Gastroesophageal sphincter (tissue), 4 donors: ENCODE results near the gene PAX5. TPM values are rescaled to one million over a fixed set of nuclear protein-coding genes. Genes with fewer than 3 reads are reported as not detected.

ENCODE experiments used
- ATAC-seq: fragments of 150-250 bp; one replicate; pipeline ENCODE4 v1.9.1; 2016; ENCODE audit warnings: mild to moderate bottlenecking, moderate library complexity
- H3K27ac ChIP-seq, 4 donors: fragments of 200-600 bp; sonication (generic) in 3 of 4; 1 replicate in 3 of 4; 2 replicates in 1 of 4; pipeline ENCODE4 v1.5.1; 2016 to 2019
- H3K27me3 ChIP-seq: fragments of 200-600 bp; sonication (generic); one replicate; pipeline ENCODE4 v1.5.1; 2019
- H3K36me3 ChIP-seq, 2 donors: fragments of 200-600 bp; sonication (generic); one replicate each; pipeline ENCODE4 v1.5.1; 2019; ENCODE audit warnings: control low read depth in 1 of 2
- H3K4me1 ChIP-seq, 3 donors: fragments of 200-600 bp; sonication (generic); 1 replicate in 2 of 3; 2 replicates in 1 of 3; pipeline ENCODE4 v1.5.1; 2016 to 2019; ENCODE audit warnings: control low read depth in 2 of 3
- H3K4me3 ChIP-seq, 2 donors: fragments of 200-600 bp; sonication (generic); one replicate each; pipeline ENCODE4 v1.5.1; 2019; ENCODE audit warnings: mild to moderate bottlenecking in 1 of 2, moderate library complexity in 1 of 2
- H3K9me3 ChIP-seq, 3 donors: fragments of 200-600 bp; sonication (generic); one replicate each; pipeline ENCODE4 v1.5.1; 2017 to 2019; ENCODE audit warnings: control low read depth in 2 of 3
- EP300 ChIP-seq: sonication (generic); formaldehyde crosslinking; IDR thresholded peaks from one replicate; pipeline ENCODE4 v1.6.1; 2017; ENCODE audit warnings: antibody characterized with exemption, mild to moderate bottlenecking
- POLR2A ChIP-seq, 2 donors: fragments of 450-650 bp; IDR thresholded peaks; one replicate each; pipeline ENCODE4 v1.6.1; 2017; ENCODE audit warnings: antibody characterized with exemption in 2 of 2, mild to moderate bottlenecking in 2 of 2, moderate library complexity in 1 of 2
- POLR2AphosphoS5 ChIP-seq: sonication (generic); formaldehyde crosslinking; IDR thresholded peaks from one replicate; pipeline ENCODE4 v1.6.1; 2017; ENCODE audit warnings: antibody characterized with exemption
- WGBS, 2 donors: methylation state at CpG; one replicate each; pipeline ENCODE4 v1.1.5; 2018; ENCODE audit warnings: low coverage in 1 of 2; 5-methylcytosine and 5-hydroxymethylcytosine counted together
- total RNA-seq, 4 donors: library from RNA; depleted of rRNA; stranded (reverse); fragments of >200 nt; gene quantifications; one replicate each; pipeline ENCODE4 v1.1.0, GENCODE V29; 2016
- TF ChIP-seq, protein P1 (sequence below), 4 experiments: fragments of 200-600 bp in 2 of 4; fragments of 450-650 bp in 2 of 4; sonication (generic) in 1 of 4; IDR thresholded peaks; one replicate each; pipeline ENCODE4 v1.5.1; 2017 to 2019; ENCODE audit warnings: antibody characterized with exemption in 4 of 4, mild to moderate bottlenecking in 2 of 4, moderate library complexity in 2 of 4

Gene PAX5
- total RNA-seq, 4 donors from 2014 or later = under 0.01 TPM; not detected in 3

DNA sequence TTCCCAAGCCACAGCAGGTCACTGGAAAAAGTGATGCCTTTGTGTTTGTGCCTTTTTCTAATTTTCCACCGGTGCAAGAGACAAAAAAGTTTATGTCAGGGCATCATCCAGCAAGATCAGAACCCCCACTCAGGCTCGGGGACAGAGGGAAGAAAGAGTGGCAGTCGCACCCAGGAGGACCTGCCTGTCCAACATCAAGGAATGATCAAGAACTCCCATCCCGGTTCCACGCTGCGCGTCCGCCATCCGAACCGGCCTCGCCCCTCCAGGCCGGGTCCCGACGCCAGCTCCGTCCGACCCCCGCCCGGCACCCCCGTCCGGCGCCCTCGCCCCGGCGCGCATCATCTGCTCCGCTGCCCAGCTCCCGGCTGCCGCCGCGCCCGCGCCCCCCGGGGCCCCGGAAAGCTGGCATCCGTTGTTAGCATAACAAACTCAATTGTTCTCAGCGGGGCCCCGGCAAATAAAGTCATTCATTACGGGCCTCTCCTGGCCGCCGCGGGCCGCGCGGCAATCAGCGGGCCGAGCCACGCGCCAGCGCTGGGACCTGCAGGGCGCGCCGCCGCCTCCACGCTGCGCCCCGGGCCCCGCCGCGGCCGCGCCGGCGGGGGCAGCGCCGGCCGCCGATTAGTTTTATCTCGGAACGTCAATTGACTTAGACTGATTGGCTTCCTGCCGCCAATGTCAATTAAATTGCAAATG, 48.1 kb downstream of the PAX5 start:
- no peak for ATAC-seq
- no peak overlapping the region for H3K27ac ChIP-seq
- no peak overlapping the region for H3K4me3 ChIP-seq
- no peak for TF ChIP-seq POLR2A (IDR thresholded peaks at IDR 0.05)
- peaks cover 100% of the 10 kb centered on the region for H3K27me3 ChIP-seq
- peaks cover 0 to 23% (median 3%) of the 10 kb centered on the region in 3 donors for H3K4me1 ChIP-seq
- H3K9me3 ChIP-seq = peaks cover 0 to 8% (median 0%) of the 10 kb centered on the region in 3 donors
- H3K36me3 ChIP-seq = no peaks in the 10 kb centered on the region
- WGBS, 2 donors = 0% methylated on average over 1 to 5 of the region's 70 CpGs

DNA sequence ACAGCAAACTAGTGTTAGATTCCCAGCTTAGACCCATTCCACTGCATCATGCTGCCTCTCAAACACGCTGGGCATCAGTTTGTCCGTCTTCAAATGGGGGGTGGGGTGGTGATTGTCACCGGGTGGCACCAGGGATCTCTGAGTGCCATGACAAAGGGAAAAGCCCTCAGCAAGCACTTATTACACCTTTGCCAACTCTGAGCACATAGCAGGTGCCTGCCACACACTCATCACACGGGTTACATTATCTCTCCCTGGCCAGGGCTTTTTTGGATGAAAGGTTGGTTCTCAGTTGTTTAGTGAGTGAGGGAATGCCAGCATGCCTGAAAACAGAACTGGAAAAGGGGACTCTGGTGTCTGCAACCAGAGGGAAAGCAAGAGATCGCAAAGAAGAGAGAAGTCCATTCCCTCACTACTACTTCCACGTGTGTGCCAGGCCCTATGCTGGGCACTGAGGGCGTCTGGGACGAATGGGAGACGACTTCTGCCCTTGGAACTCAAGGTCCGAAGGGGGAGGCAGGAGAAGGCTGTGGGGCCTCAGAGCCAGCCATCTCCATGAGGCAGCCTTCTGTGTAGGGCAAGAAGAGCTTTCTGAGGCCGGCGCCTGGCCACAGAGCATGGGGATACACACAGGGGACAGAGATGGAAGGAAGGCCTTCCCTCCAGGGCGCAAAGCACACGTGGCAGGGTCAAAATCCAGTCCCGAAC, 48.9 kb downstream of the PAX5 start:
- WGBS, 2 donors = 0 to 57% methylated on average over 1 to 2 of the region's 15 CpGs
- peaks cover 100% of the 10 kb centered on the region for H3K27me3 ChIP-seq

GRCh38 chr9:36980148-36980974, 53.7 kb downstream of the PAX5 start:
- peaks cover 97% of the 10 kb centered on the region for H3K27me3 ChIP-seq
- H3K9me3 ChIP-seq = no peaks in the 10 kb centered on the region
- 36 to 38% methylated on average over 4 to 6 of the region's 7 CpGs for WGBS, 2 donors
- no peak overlapping the region for H3K4me3 ChIP-seq
- H3K27ac ChIP-seq = no peak overlapping the region
- H3K4me1 ChIP-seq = no peaks in the 10 kb centered on the region
- no peaks in the 10 kb centered on the region for H3K36me3 ChIP-seq
- ATAC-seq = no peak
- TF ChIP-seq, protein P1, sequence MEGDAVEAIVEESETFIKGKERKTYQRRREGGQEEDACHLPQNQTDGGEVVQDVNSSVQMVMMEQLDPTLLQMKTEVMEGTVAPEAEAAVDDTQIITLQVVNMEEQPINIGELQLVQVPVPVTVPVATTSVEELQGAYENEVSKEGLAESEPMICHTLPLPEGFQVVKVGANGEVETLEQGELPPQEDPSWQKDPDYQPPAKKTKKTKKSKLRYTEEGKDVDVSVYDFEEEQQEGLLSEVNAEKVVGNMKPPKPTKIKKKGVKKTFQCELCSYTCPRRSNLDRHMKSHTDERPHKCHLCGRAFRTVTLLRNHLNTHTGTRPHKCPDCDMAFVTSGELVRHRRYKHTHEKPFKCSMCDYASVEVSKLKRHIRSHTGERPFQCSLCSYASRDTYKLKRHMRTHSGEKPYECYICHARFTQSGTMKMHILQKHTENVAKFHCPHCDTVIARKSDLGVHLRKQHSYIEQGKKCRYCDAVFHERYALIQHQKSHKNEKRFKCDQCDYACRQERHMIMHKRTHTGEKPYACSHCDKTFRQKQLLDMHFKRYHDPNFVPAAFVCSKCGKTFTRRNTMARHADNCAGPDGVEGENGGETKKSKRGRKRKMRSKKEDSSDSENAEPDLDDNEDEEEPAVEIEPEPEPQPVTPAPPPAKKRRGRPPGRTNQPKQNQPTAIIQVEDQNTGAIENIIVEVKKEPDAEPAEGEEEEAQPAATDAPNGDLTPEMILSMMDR (IDR thresholded peaks at IDR 0.05) = no peak
- TF ChIP-seq POLR2AphosphoS5 (no peak), EP300 (no peak), POLR2A (IDR thresholded peaks at IDR 0.05) (no peak)

More for the DNA sequence above, 48.9 kb downstream of the PAX5 start:
- H3K9me3 ChIP-seq = peaks cover 0 to 1% (median 0%) of the 10 kb centered on the region in 3 donors
- peaks cover 0 to 23% (median 3%) of the 10 kb centered on the region in 3 donors for H3K4me1 ChIP-seq
- no peak for ATAC-seq
- no peak for TF ChIP-seq EP300
- TF ChIP-seq POLR2AphosphoS5 = no peak
- TF ChIP-seq, protein P1 (IDR thresholded peaks at IDR 0.05) = no peak
- TF ChIP-seq POLR2A (IDR thresholded peaks at IDR 0.05) = no peak
- H3K27ac ChIP-seq = no peak overlapping the region
- H3K4me3 ChIP-seq = no peak overlapping the region
- no peaks in the 10 kb centered on the region for H3K36me3 ChIP-seq

GRCh38 chr9:36976371-36977030, 57.6 kb downstream of the PAX5 start:
- WGBS, 2 donors = 66 to 72% methylated on average over 4 to 7 of the region's 10 CpGs
- TF ChIP-seq, protein P1 (IDR thresholded peaks at IDR 0.05) = no peak
- no peak for TF ChIP-seq POLR2A (IDR thresholded peaks at IDR 0.05)
- TF ChIP-seq POLR2AphosphoS5 = no peak
- no peak for TF ChIP-seq EP300
- ATAC-seq = no peak

DNA sequence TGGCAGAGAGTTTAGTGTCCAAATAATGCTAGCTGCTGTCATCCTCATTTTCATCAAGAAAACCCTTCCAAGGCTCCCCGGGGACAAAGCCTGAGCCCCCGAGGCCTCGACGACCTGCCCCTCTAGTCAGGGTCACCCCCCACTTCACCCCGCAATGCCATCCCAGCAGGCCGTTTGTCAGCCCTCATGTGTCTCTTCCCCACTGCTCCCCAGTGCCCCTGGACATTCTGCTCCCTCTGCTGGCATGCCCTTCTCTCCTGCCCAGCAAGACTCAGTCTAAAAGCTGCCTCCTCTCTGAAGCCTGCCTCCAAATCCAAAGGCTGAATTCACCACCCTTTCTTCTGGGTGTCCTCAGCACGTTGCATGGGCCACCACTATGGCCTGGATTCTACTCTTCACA, 59.3 kb downstream of the PAX5 start:
- no peaks in the 10 kb centered on the region for H3K9me3 ChIP-seq
- peaks cover 49% of the 10 kb centered on the region for H3K27me3 ChIP-seq
- ATAC-seq = no peak
- no peak overlapping the region for H3K4me3 ChIP-seq
- no peak overlapping the region for H3K27ac ChIP-seq
- TF ChIP-seq, protein P1 (IDR thresholded peaks at IDR 0.05) = no peak
- TF ChIP-seq POLR2A (IDR thresholded peaks at IDR 0.05) (no peak), POLR2AphosphoS5 (no peak), EP300 (no peak)
- H3K36me3 ChIP-seq = no peaks in the 10 kb centered on the region
- 53 to 64% methylated on average over 5 to 7 of the region's 7 CpGs for WGBS, 2 donors
- no peaks in the 10 kb centered on the region for H3K4me1 ChIP-seq

More at GRCh38 chr9:36976371-36977030, 57.6 kb downstream of the PAX5 start:
- Histone ChIP-seq H3K9me3 (no peaks in the 10 kb centered on the region), H3K4me3 (no peak overlapping the region), H3K36me3 (no peaks in the 10 kb centered on the region), H3K4me1 (no peaks in the 10 kb centered on the region), H3K27ac (no peak overlapping the region), H3K27me3 (peaks cover 61% of the 10 kb centered on the region)
